Measurements from ENCODE around the gene WDR90.

DNA sequence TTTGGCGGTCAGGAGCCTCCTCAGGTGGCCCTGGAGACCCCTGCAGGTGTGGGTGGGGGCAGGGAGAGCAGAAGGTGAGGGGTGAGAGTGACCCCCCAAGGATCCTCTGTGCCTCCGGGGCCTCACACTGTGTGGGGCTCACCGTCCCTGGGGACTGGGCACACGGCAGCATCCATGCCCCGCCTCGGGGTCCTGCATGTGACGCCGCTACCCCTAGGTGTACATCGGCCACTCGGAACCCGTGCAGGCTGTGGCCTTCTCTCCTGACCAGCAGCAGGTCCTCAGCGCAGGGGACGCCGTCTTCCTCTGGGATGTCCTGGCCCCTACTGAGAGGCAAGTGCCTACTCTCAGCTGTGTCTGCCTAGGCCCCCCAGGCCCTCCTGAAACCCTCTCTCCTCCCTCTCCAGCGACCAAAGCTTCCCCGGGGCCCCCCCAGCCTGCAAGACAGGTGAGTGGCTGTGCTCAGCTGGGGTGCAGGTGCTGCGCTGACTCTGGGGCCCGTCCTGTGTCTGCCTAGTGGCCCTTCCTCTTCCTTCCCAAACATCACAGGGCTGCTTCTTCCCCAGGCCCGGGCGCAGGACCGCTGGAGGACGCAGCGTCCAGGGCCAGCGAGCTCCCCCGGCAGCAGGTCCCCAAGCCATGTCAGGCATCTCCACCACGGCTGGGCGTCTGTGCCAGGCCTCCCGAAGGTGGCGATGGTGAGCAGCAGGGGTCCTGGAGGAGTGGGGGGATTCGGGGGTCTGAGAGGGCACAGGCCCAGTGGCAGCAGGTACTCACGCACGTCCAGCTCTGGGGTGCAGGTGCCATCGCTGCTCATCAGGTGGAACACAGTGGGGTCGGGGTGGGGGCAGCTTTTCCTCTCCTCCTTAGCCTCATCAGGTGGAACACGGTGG, 9.8 kb downstream of the WDR90 start:
- TF ChIP-seq POLR2A (IDR thresholded peaks at IDR 0.05) = no peak
- TF ChIP-seq, protein P1, sequence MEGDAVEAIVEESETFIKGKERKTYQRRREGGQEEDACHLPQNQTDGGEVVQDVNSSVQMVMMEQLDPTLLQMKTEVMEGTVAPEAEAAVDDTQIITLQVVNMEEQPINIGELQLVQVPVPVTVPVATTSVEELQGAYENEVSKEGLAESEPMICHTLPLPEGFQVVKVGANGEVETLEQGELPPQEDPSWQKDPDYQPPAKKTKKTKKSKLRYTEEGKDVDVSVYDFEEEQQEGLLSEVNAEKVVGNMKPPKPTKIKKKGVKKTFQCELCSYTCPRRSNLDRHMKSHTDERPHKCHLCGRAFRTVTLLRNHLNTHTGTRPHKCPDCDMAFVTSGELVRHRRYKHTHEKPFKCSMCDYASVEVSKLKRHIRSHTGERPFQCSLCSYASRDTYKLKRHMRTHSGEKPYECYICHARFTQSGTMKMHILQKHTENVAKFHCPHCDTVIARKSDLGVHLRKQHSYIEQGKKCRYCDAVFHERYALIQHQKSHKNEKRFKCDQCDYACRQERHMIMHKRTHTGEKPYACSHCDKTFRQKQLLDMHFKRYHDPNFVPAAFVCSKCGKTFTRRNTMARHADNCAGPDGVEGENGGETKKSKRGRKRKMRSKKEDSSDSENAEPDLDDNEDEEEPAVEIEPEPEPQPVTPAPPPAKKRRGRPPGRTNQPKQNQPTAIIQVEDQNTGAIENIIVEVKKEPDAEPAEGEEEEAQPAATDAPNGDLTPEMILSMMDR (IDR thresholded peaks at IDR 0.05) = no peak

All from adrenal gland (tissue), 5 donors.